ENCODE measurements around the gene SLC12A1.
"Not testable (repeated sequence)": the region's sequence is repeated elsewhere in the genome, so short reads cannot be mapped to it uniquely, and the experiment has no call there.

Gene SLC12A1

DNA sequence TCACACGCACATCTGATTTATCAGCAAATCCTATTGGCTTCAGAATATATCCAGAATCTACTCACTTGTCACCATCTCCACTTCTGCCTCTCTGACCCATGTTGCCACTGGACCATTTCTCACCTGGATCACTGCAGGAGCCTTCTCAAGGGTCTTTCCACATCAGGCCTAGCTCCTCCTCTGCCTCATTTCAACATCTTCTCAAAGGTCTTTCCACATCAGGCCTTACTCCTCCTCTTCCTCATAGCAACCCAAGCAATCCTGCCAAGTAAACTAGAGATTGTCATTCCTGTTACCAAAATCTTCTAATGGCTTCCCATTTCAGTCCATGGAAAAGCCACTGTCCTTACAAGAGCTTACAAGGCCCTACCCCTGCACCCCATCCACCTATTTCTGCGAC lies 107.1 kb downstream of the SLC12A1 start:
- no peak for DNase-seq

DNA sequence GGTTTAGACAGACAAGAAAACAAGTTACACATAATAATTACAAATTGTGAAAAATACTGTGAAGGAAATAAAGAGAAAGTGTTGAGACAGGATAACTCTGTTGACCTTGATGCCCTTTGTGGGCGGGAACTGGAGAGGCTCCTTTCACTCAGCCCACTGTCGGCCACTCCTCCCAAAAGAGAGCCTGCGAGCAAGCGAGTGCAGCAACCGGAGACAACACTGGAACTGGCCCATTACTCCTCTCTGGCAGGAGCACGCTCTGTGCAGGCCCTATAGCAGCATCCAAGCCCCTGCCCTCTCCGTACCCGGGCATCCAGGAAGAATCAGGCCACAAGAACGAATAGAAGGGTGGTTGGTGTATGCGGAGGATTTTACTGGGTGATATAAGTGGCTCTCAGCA lies 108.9 kb downstream of the SLC12A1 start:
- no peak for DNase-seq

DNA sequence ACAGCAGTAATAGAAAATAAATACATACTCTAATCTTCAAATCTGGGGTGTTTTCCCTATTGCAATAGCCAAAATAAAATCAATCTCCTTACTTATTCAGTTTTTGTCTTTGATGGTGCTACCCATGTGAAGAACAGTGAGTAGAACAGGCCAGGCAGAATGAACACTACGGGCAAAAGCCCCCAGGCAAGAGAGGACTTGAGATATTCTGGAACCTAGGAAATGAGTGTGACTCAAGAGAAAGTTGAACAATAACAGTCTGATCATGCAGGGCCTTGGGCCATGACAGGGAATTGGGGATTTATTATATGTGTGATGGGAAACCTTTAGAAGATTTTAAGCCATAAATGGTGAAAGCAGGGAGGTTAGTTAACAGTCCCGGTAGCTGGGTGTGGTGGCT lies 111.1 kb downstream of the SLC12A1 start:
- no peak for DNase-seq

DNA sequence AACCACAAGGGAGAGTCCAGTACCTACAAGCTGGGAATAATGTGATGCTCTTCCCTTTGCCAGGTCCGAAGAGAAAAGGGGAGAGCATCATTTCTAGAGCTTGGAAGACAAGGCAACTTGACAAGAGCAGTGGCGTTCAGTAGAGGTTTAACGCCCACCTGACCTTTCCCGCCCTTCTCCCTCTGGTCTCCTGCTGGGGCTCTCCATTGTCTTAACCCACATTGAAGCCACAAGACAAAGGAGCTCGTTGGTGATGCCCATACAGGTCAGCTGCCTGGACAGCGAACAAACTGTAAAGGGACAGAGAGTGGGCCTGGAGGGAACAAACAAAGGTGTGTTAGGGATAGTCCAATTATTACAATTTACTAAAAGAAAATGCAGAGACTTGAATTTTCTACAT lies 112.0 kb downstream of the SLC12A1 start:
- no peak for DNase-seq

DNA sequence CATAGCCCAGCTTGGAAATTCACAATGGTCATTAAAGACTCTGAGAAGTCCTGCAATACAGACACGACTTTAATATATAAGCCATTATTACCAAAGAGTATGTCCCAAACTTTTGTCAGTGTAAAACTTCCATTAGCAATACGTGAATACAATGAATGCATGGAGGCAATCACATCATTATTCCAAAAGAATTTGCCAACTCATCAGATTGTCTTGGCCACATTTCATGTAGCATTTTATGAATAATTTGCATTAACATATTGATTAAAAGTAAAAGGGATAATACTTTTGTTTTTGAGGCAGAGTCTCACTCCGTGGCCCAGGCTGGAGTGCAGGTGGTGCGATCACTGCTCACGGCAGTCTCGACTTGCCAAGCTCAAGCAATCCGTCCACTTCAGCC lies 117.2 kb downstream of the SLC12A1 start:
- DNase-seq: no peak

DNA sequence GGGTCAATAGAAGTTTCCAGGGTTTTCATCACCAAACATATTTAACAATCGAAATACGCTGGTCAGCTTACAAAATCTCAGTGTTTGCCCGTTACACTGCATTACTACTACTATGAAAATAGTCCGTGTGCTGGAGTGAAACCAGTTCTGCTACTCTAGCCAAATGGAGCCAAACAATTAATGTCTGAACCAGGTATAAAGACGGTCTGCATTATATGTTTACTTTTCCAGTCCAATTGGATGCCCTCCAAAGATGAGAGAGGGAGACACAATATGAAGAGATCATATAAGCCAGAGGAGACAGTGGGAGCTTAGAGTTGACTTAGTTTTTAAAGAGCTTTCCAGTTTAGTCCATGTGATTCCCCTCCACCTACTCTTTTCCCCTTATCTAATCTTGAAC lies 118.8 kb downstream of the SLC12A1 start:
- DNase-seq: no peak

DNA sequence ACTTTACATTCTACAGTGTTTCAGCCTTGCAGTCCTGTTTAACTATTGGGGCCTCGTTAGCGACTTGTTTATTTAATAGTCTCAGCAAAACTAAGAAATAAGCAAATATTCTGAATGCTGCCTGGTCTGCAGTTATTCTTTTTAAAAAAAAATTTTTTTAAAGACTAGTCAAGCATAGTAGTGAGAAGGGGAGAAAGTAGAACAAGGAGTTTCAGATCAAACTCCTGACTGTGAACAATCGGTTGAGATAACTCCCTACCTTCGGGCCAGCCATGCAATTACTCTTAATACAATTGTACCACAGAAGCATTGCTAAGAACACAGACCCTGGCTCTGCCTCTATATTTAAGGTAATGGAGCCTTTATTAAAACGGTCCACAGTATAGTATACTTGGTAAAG lies 119.3 kb downstream of the SLC12A1 start:
- DNase-seq: no peak

DNA sequence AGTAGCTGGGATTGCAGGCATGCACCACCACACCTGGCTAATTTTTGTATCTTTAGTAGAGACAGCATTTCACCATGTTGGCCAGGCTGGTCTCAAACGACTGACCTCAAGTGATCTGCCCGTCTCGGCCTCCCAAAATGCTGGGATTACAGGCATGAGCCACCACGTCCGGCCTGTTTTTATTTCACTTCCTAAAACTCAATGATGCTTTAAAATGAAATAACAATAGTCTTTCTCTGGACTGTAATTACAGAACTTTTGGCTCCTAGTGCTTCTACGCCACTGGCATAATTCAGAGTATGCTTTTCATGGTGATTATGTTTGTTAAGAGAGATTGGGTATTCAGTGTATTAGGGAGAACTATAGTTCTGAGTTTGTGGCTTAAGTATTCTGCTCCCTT lies 120.1 kb downstream of the SLC12A1 start:
- DNase-seq: not testable (repeated sequence)

DNA sequence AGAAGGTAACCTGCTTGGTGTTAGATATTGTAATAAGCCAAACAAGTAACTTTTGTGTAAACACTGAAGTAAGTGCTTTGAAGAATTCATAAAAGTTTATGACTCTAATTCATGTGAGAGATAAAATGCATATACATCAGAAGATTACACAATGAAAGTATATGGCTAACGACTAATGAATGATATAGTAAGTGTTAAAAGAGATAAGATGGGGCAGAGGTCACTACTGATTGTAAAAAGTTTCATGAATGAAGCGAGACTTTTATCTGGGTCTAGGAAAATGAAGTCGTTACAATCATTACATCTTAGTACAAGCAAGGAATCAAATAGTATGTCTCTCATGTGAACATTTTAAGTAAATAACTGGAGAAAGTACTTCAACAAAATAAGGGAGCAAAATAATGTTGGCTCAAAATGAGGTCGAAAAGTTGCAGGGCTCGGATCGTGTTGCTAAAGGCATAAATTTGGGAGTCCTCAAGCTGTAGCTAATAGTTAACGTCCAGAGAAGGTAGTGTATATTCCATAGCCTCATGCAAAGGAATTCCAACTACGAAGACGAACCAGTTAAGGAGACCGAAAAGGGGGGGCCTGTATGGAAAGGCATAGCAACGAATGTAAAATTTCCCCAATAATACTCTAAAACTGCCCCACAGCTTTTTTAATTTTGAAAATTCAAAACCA lies 124.1 kb downstream of the SLC12A1 start:
- DNase-seq: no peak

DNA sequence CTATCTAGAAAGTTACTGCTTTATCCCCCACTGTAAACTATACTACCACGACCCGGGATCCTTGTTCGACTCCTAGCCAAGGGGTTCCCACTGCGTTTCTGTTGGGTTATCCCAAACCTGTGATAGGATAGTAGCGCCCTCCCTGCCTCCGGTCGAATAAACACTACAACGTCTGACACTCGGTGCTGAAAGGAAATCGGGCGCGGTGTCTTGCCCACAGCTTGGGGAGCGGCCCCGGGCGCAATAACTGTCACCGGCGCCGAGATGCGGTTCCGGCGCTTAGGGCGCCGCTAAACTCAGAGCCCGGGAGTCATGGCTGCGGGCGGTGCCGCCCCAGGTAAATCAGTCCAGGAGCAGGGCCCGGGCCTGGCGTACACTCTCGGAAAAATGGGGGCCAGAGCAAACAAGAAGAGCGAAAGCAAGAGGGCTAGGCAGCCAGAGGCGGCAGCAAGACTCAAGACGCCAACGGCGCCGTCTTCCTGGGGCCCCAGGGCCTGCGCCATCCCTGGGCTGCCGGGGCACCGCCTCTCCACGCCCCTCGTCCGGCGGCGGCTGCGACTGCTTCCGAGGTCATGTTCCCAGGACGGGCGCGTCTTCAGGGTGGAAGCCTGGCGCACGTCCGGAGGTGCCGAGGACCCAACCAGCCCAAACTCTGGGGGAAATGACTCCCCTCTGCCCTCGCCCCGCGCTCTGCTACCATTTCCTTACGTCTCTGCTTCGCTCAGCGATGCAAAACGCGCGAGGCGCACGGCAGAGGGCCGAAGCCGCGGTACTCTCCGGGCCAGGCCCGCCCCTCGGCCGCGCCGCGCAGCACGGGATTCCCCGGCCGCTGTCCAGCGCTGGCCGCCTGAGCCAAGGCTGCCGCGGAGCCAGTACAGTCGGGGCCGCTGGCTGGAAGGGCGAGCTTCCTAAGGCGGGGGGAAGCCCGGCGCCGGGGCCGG lies 125.0 kb downstream of the SLC12A1 start, which contains the start of gene DUT:
Gene DUT, plus strand, starts transcription at position 575 of the 941 bp plus-strand sequence. Its CDS starts 87 bp downstream, at position 662.
- peak; percentile 85 for DNase-seq

DNA sequence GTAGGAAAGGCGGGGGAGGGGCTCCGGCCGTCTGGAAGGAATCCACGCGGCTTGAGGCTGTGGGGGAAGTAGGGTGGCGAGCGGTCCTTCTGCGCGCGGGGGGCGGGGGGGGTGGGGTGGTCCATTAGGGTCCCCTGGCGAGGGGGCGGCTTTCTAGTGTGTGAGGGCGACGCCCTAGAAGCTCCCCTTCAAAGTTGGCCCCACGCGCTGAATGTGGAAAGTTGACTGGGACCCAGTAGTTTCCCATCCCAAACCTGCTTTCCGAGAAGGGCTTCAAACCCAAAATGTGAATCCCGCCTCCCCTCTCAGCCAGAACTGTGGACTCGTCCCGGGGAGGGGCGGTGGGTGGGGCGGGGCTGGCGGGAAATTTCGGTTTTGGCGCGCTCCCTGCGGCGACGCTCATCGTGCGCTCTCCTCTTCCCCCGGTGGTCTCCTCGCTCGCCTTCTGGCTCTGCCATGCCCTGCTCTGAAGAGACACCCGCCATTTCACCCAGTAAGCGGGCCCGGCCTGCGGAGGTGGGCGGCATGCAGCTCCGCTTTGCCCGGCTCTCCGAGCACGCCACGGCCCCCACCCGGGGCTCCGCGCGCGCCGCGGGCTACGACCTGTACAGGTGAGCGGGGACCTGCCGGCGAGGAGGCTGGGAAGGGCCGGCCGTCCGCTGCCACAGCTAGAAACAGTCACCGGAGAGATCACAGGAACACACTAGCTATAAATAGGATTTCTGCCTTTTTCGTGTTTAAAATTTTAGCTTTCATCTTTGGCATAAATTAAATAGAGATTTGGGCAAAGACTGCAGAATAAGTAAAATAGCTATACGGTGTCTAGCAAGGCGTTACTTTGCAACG lies 125.9 kb downstream of the SLC12A1 start:
- DNase-seq: peak; percentile 75

DNA sequence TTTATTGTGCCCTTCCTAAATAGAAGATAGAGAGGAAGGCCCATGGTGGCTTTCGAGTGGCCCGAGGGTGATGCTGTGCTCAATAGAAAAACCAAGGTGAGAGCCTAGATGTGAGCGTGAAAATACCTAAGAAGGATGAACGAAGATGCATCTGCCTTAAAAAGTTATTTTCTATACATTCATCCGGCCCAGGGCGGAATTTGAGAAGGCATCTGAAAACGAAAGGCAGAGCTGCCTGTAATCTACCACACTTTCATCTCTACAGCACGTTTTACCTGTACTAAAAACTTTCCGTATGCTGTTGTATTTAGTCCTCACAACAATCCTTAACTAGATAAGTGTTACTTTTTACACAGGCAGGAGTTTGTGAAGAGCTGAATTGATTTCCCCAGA lies 126.5 kb downstream of the SLC12A1 start:
- no peak for DNase-seq

DNA sequence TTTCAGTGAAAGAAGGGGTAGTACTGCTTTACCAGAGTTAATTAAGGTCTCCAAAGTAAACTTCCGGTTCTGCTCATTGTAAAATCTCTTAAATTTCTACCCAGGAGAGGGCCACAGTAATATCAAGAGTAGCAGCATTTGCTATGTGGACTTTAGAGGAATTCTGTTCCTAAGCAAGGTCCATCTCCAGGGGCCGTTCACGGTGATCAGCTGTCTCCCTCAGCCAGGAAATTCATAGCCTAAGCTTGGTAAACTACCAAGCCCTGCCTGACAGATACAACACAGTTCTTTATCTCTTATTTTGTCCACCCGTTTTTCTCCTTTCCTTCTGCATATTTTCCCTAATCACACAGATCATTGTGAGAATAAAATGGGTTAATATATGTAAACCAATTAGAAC lies 127.4 kb downstream of the SLC12A1 start:
- no peak for DNase-seq

DNA sequence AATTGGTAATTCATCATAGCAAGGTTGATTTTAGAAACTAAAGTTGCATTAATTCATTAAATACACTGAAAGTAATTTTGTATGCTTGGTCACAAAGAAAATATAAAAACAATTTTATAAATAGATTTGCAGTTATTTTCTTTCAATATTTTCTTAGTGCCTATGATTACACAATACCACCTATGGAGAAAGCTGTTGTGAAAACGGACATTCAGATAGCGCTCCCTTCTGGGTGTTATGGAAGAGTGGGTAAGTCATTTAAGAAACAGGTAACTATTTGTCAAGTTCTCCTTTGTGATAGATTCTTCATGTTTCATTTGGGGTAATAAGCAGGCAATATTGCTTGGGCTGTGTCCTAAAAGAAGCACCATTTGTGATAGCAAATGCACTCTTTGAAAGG lies 128.2 kb downstream of the SLC12A1 start:
- no peak for DNase-seq

DNA sequence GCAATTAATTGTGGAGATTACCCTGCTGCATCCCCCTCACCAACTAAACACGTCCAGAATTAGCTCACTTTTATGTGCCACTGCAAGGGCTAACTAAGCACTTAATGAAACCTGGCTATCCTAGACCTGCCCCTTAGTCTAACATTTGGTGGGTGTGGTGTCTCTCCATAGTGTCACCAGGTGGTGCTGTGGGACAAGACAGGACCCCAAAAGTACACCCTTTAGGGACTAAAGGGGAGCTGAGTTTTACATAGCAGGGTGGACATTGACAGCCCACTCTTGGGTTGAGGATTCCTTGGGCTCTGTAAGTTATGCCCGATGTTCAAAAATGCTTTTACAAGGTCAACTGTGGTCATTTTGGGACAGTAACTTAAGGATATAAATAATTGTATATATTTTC lies 130.8 kb downstream of the SLC12A1 start:
- peak; percentile 15 for DNase-seq

DNA sequence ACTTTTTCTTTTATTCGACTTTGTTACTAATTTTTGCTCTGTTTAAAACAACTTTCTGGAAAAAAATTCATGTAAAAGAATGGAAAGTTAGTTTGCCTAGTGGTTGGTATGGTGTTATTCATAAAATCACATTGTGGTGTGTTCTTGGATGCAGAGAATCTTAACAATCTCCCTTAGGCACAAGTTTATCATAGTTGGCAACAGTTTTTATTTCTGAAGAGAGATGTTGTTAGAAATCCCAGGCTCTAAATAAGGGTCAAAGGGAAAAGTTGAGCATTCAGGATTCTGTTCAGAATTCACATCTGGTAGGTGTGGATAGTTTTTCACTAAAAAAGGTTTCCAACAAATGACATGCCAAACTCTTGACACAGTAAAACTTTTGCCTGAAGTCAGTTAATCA lies 131.5 kb downstream of the SLC12A1 start:
- no peak for DNase-seq

DNA sequence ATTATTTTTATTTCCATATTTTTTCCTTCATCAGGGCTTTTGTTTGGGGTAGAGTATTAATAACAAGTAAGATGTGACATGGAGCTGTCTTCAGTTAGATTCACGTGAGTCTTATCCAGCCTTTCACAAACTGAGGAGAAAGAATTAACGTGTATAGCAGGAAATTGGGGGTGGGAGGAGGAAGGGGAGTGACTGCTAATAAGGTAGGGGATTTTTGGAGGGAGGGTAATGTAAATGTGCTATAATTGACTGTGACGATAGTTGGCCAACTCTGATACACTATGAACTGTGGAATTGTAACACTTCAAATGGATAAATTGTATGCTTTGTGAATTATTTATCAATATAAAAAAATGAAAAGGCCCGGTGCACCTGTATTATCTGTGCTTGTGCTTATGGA lies 134.0 kb downstream of the SLC12A1 start:
- no peak for DNase-seq

DNA sequence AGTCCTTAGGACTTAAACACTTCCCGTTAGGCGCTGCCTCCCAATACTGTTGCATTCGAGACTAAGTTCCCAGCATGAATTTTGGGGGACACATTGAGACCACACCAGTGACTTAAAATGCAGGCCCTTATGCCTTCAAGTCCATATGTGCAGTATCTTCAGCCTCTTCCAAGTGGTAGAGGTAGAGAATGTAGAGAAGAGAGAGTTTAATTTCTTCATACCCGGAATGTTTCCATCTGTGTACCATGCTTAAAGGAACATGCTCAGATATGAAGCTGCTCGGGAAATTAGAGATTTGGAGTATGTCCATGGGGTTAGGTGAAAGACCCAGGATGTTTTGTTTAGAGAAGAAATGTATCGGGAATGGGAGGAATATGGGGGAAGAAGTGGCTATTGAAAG lies 137.8 kb downstream of the SLC12A1 start:
- no peak for DNase-seq

DNA sequence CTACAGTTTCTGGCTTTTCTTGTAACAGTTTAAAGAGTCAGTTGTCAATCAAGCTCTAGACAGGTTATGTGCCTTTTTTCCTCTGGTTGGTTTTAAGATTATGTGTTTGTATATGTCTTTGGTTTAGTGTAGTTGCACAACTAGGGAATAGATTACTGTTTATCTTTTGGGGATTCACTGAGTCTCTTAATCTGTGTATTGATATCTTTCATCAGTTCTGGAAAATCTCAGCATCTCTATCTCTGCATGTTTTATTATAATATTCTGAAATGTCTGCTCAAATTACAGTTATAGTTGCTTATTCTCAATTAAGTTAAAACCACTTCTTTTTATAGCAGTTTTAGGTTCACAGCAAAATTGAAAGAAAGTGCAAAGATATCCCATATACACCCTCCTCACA lies 139.4 kb downstream of the SLC12A1 start:
- DNase-seq: no peak

DNA sequence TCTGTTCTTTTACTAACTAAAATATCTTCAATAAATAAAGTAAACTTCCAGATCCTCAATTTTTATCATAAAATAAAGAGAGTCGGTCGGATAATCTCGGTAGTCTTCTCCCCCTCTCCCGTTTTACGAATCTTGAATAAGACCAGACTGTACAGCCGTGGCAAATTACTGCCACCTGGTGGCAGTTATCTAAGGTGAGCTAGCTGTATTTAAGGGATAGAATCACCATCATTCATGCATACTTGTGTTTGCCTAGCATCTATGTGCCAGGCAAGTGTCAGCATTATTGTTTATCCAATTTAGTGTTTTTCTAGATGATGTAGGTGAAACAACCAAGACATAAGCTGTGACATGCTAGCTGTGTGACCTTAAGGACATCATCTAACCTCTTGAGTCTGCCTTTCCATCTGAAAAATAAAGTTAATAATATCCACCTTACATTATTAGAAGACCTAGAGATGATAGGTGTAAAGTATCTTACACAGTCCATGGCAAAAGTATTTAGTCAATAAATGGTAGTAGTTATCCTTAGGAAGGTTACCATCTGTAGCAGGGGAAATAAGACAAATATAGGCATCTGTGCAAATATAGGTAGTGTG lies 146.5 kb downstream of the SLC12A1 start:
- DNase-seq: peak; percentile 59

Data from CD4-positive, alpha-beta T cell treated with Interleukin-17A for 4 hours (primary cell).